Stimulated activated CD8-positive, alpha-beta memory T cell treated with anti-CD3 and anti-CD28 coated beads, Interleukin-7, amount 100 ng/mL, for 24 hours (primary cell): ENCODE results near the gene WIPF3.

Experiments used
- DNase-seq: peaks from one replicate; pipeline ENCODE4 v3.0.0-alpha.2; 2020; ENCODE audit warnings: low read depth

Gene WIPF3

DNA sequence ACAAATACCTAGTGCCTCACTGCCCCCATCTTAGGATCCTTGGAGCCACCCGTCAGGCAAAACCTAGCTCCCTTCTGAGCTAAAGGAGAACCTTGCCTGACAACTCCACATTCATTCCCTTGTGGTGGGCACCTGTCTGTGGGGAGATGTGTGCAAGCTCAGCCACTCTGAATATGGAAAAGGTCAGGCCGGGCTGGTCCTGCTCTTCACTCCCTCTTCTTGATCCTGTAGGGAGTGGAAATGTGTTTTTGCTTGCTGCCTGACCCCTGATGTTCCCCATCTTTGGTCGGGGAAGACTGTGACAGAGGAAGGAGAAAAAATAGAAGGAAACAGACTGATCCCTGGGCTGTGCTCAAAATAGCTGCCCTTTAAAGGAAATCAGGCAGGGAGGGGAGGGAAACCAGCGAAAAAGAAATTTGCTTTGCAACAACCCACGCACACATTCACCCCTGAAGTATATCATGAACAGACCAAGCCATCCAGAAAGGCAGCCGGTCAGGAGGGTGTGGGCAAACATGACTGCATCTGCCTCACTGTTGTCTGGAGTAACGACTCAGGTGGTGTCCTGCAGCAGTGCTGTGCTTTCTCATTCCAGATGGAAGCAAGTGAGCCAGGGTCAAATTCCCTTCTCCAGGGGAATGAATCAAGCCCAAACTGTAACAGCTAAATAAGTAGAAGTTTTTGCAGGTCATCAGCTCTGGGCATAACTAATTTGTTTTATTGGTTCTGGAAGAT is 109.3 kb downstream of the WIPF3 start:
- no peak for DNase-seq

GRCh38 chr7:29917641-29918040 is 111.3 kb downstream of the WIPF3 start:
- no peak for DNase-seq

- no peak for DNase-seq
Observed at GRCh38 chr7:29918850-29919249, 112.5 kb downstream of the WIPF3 start.

- no peak for DNase-seq
Observed at GRCh38 chr7:29919790-29920189, 113.5 kb downstream of the WIPF3 start.

GRCh38 chr7:29920491-29920890 is 114.2 kb downstream of the WIPF3 start:
- DNase-seq = no peak

- no peak for DNase-seq
Observed at GRCh38 chr7:29921404-29922010, 115.2 kb downstream of the WIPF3 start.

DNA sequence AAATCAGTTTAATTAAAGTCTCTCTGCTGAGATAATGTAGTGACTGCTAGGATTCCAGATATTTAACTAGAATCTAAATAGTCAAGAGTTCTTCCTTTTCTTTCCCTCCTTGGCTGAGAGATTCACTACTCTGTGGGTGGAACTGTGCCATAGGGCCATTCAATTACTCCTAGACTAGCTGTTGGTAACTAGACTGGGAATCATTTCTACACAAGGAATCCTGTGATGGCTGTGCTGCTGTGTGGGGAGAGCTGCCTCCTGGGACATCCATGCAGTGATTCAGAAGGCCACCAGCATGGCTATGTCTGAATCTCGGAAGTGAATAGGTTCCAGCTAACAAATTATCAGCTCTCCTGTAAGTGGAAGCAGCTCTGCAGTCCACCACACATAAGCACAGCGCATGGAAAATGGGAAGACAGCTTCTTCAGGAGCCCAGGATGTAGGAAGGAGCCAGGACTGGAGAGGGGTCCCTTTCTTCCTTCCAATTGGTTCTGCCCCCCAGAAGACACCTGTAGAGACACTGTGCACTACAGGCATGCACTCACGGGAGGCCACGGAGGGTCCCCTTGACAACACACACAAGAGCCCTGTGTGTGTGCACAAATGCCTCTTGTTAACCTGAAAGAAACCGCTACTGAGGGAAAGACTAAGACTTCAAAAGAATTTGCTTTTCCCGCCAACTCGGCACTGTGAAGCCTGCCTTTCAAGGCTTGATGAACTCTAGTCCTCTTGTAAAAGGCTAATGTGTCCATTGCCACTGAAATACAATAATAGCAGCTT is 116.8 kb downstream of the WIPF3 start:
- no peak for DNase-seq

GRCh38 chr7:29924006-29924405 is 117.7 kb downstream of the WIPF3 start:
- no peak for DNase-seq

GRCh38 chr7:29924684-29925083 is 118.4 kb downstream of the WIPF3 start:
- DNase-seq = no peak

DNA sequence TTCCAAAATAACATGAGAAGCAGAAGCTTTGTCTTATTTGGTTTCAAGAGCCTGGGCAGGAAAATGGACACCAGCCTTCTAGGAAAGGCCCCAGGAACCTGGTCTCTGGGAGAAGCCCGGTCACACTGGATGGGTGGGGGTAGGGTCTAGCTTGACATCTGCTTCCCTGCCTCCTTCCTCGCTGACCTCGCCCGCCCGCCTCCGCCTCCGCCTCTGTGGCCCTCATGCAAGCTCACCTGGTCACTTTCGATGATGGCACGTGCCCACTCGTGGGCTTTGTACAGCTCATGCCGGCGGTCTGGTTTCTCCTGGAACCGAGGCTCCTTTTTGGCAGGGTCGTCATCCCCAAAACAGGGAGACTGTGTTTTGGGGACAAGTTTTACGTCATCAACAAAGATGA is 119.9 kb downstream of the WIPF3 start:
- no peak for DNase-seq

GRCh38 chr7:29926741-29927140 is 120.4 kb downstream of the WIPF3 start:
- DNase-seq = no peak

- no peak for DNase-seq
Observed at GRCh38 chr7:29929018-29929807, 122.9 kb downstream of the WIPF3 start.

DNA sequence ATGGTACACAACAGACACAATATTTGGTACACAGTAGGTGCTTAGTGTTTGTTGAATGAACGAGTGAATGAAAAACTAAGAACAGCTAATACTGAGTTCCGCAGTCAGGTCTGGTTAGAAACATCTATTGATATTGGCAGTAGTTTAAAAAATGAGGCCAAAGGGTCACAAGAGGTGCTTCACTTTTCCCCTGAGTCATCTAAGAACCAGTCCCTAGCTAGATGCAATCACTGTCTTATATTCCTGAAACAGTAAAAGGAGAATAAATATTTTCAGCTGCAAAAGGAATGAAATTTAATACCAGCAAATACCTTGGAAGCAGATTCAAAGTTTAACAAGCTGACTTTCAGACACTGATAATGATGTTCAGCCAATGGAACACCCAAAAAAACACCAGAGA is 128.8 kb downstream of the WIPF3 start:
- DNase-seq = no peak

- no peak for DNase-seq
Observed at GRCh38 chr7:29937132-29937531, 130.8 kb downstream of the WIPF3 start.

- no peak for DNase-seq
Observed at GRCh38 chr7:29940199-29940598, 133.9 kb downstream of the WIPF3 start.

DNA sequence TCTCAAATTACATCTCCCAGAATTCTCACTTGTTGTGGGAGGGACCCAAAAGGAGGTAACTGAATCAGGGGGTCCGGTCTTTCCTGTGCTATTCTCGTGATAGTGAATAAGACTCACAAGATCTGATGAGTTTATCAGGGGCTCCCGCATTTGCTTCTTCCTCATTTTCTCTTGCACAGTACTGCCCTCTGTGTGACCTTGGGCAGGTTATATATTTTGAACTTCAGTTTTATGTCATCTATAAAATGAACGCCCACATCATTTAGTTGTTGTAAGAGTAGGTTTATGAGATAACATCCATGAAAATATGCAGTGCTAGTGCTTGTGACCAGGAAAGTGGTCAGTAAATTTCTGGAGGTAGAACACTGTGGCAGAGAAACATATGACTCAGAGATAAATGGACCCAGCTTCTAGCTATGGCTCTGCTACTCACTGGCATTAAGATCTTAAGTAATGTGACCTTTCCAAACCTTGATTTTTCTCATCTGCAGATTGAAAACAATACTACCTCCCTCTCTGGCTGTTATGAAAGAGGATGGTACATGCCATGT is 139.0 kb downstream of the WIPF3 start:
- DNase-seq = no peak

DNA sequence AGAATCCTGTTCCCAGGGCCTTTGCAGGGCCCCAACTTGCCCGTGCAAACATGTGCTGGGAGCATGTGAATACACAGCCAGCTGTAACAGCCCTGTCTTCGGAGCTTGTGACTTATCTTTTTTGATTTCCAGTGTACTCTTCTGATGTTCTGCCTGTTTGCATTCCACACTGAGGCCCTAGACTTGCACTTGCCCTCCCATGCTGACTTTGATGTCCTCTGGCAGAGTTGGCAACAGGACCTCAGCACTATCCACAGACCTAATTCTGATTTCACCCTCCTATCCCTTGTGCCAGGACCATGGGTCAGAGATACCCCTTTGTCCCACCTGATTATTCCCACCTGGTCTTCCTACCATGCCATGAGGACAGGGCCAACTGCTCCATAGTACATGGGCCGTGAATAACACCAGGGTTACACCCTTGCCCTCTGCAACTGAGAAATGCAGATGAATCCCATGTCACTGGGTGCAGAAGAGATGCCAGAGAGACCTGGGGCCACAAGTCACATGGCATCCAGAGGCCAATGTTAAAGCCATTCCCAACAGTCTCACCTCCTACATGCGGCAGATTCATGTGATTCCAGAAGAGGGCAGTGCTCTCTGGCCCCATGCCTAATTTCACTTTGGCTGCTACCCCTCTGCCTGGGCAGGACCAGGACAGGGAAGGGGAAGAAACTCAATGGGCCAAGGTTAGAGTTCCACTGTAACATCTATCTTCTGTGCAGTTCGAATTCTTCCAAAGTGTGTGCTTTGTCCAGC is 140.3 kb downstream of the WIPF3 start:
- DNase-seq = no peak

DNA sequence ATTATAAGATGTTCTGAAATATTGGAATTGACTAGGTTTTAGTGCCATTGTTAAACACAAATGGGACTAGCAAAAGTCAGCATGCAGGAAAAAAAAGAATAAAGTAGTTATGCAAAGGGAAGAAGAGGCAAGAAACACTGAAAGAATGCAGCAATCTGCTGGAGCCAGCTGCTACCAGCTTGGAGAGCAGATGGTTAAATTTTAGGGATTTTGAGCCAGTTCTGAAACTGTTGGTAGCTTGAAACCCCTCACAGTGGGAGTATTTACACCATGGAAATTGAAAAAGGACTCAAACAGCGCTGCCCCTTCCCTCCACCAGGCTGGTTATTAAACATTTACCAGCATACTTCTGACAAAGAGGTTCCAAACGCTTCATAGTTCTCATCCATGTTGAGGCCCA is 142.3 kb downstream of the WIPF3 start:
- DNase-seq = no peak

DNA sequence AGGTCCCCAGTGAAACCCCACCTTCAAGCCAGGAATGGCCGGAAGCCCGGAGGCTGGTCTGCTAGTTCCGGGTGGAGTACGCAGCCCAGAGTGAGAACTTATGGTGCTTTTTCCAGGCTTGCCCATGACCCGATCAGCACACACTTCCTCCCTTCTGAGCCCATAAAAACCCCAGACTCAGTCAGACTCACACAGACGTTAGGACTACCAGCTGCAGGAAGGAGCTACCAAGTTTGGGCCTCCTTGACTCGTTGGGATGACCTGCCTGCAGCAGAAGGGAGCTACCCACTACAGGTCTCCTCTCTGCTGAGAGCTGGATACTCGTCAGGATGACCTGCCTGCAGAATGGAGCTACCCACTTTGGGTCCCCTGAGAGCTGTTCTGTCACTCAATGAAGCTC is 144.2 kb downstream of the WIPF3 start:
- DNase-seq = no peak

DNA sequence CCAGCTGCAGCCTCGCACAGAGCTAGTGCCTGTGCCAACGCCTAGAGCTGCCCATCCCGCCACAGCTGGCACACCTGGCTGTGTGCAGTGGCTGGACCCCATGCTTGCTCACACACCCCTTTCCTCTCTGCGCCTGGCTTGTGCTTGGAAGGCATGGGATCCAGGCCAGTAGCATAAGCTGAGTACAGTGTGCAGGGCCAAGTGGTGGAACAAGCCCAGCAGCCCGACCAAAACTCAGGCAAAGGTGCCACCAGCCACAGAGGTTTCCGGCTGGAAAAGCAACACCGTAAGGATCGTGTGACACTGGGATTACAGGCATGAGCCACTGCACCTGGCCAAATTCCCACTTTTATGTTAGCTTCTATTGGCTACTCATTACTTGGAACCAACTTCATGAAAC is 144.9 kb downstream of the WIPF3 start:
- DNase-seq = no peak

DNA sequence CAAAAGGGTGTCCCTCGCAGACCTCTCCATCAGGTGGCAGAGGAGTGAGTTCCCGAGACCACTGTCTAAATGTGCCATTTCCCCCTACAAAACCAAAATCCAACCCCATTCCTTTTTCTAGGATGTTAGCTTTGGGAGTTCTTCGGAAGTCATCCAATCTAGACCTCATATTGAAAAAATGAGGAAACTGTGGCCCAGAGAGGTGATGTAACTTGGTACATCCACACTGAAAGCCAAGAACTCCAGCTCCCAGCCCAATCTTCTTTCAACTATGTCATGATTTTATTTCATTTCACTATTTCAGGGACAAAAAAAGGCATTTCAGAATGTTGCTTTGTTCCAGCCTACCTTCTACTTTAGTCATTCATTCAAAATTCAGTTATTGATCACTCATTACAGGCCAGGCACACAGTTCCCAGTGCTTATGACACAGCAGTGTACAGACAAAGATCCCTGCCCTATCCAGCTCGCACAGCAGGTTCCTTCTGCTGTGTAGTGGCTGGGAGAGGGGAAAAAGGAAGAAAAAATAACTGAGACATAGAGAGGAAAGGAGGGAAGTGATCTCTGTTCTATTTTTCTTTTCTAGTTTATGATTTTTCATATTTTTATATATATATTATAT is 147.5 kb downstream of the WIPF3 start:
- DNase-seq = no peak
